ENCODE data around the gene UBE2QL1.

The UBE2QL1 gene

DNA sequence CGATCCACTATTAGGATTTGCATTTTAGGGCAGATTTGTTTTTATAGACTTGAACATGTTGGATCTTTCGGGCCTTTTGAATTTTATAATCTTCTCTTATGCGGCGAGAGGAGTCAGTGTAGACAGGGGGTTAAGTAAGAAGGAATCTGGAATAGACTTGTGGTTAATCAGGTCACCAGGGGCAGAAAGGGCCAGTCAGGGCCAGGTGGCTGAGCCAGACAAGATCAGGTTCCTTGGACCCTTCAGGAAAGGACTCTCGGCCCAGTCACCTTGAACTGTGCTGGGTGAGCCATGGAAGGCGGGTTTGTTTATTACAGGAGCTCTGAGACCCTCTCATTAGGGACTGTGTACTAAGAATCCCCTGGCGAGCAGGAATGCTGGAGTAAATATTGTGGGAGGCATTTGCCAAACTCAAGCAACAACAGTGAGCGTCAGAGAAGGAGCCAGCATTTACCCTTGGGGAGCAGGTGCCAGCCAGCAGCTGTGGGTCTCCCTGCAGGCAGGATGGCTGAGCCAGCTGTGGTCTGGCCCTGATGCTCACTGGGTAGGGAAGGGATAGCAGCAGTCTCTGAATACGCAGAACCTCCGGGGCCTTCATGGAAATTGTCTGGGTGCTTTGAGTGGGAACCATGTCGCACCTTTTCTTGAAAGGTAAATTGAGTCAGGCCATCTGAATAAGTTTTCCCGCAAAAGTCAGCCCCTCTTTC is 79.2 kb downstream of the UBE2QL1 start:
- no peak for DNase-seq (ENCODE audit: low read depth, low spot score)

DNA sequence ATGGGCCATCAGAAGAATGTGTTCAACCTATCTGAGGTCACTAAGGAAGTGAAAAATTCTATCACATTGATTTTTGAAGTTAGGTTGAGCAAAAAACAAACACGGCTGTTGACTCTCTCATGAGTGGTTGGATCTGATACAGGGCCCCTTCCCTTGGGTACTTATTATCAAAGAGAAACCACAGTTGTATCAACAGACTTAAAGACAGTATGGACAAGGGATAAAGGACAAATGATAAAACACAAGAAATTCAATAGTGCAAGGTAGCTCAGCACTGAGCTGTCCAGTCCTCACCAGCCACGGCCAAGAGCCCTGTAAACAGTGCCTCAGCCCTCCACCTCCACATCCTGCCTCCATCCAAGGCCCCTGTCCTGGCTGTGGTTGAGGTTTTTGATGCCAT is 86.9 kb downstream of the UBE2QL1 start:
- no peak for DNase-seq (ENCODE audit: low read depth, low spot score)

DNA sequence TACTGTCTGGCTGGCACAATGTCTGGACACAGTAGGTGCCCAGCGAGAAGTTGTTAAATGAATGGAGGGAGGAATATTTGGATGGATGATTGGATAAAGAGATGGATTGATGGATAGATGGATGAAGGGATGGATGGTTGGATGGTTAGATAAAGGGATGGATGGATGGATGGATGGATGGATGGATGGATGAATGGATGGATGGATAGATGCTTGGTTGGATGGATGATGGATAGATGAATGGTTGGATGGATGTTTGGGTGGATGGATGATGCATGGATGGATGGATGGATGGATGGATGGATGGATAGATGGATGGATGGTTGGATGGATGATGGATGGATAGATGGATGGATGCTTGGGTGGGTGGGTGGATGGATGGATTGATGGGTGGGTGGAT is 90.4 kb downstream of the UBE2QL1 start:
- no peak for DNase-seq (ENCODE audit: low read depth, low spot score)

DNA sequence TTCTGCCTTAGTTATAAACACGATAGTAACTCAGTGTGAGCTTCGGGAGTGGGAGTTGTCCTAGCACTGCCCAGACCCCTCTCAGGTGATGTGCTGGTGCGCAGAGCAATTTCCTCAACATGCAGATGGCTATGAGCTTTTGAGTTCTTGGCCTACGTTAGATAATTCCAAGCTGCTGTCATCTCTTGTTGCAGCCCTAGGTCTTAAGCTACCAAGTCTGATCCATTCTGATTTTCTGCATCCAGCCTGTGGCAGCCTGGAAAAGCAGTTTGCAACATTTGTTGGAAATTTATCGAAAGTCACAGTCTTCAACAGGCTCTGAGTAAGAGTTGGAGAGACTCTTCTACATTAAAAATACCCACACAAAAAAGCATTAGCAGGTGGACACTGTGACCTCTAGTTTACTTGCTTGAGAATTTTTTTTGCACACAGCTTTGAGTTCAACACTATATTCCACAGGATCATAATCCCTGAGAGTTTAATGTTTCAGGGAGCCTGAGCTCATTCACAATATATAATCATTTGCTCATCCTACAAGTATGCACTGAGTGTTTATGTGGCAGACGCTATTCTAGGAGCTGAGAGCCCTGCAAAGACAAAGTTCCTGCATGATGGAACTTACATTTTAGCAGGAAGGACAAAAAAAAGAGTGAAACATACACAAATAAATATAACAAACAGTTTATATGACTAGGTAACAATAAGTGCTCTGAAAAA is 91.6 kb downstream of the UBE2QL1 start:
- no peak for DNase-seq (ENCODE audit: low read depth, low spot score)

- no peak for DNase-seq (ENCODE audit: low read depth, low spot score)
Observed at GRCh38 chr5:6541256-6542013, 92.8 kb downstream of the UBE2QL1 start.

- no peak for DNase-seq (ENCODE audit: low read depth, low spot score)
Observed at GRCh38 chr5:6542421-6543345, 94.0 kb downstream of the UBE2QL1 start.

GRCh38 chr5:6543346-6543730 is 94.7 kb downstream of the UBE2QL1 start:
- no peak for DNase-seq (ENCODE audit: low read depth, low spot score)

DNA sequence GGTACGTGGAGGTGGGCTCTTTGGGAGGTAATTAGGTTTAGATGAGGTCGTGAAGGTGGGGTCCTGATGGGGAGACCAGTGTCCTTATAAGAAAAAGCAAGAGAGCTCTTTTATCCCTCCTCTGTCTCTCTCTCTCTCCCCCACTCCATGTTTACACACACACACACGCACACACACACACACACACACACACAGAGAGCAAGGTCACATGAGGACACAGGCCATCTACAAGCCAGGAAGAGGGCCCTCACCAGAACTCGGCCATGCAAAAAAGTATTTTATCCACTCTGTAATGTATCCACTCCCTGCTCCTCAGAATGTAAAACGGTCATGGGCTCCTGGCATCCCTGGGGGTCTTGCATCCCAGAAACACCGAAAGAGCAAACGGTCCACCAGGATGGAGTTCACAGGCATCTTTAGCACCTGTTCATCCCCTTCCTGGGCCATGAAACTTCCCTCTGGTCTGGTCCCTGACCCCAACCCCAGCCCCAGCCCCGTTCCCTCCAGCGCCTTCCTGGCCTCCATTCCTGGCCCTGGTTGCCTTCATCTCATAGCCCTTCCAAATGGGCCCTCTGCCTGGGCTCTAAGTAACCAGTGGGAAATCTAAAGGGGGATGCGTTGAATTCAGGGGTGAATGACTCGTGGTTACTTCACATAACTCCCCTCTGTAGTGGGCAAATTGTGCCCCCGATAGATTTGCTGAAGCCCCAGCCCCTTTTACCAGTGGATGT is 95.3 kb downstream of the UBE2QL1 start:
- DNase-seq (ENCODE audit: low read depth, low spot score) = no peak

Data from brain pericyte (primary cell).